MM.1S (cell line): ENCODE data around the gene DCLK1.

Source experiments
- EZH2 ChIP-seq: fragments of 300-600 bp; sonication (generic); optimal IDR thresholded peaks from 2 replicates; pipeline ENCODE3; 2017; ENCODE audit warnings: low read depth, mild to moderate bottlenecking, antibody characterized with exemption, low read length, mixed read lengths
- EZH2phosphoT487 ChIP-seq: fragments of 300-600 bp; sonication (generic); IDR thresholded peaks from 2 replicates; pipeline ENCODE4 v1.6.1; 2018; ENCODE audit warnings: antibody characterized with exemption, low read length
- TF ChIP-seq, protein P1 (sequence below): fragments of 300-600 bp; sonication (generic); IDR thresholded peaks from 2 replicates; pipeline ENCODE4 v1.5.1; 2016; ENCODE audit warnings: antibody characterized with exemption, low read length, mixed read lengths

DNA sequence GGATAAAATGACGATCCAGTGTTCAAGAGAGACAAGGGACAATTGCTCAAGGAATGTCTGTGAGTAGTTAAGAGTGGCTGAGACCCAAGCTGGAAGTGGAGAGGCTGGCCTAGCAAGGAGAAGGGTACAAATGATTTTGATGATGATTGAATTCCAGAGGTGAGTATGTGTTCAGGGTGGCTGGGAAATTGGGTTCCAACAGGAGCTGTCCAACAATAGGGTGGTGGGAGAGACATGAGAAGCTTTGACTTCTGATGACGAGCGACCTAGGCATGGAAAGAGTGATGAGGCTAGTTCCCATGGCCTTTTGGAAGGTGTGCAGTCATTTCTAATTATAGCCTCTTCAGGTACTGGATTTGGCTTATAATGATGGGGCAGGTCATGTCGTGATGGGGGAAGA lies 29.1 kb upstream of the DCLK1 start:
- TF ChIP-seq, protein P1, sequence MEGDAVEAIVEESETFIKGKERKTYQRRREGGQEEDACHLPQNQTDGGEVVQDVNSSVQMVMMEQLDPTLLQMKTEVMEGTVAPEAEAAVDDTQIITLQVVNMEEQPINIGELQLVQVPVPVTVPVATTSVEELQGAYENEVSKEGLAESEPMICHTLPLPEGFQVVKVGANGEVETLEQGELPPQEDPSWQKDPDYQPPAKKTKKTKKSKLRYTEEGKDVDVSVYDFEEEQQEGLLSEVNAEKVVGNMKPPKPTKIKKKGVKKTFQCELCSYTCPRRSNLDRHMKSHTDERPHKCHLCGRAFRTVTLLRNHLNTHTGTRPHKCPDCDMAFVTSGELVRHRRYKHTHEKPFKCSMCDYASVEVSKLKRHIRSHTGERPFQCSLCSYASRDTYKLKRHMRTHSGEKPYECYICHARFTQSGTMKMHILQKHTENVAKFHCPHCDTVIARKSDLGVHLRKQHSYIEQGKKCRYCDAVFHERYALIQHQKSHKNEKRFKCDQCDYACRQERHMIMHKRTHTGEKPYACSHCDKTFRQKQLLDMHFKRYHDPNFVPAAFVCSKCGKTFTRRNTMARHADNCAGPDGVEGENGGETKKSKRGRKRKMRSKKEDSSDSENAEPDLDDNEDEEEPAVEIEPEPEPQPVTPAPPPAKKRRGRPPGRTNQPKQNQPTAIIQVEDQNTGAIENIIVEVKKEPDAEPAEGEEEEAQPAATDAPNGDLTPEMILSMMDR = no peak
- TF ChIP-seq EZH2 = no peak
- no peak for TF ChIP-seq EZH2phosphoT487
